GM12878 (cell line): ENCODE measurements around the gene PPIA. TPM values are rescaled to one million over a fixed set of nuclear protein-coding genes. Genes with fewer than 3 reads are reported as not detected.
"Not testable (repeated sequence)": the region's sequence is repeated elsewhere in the genome, so short reads cannot be mapped to it uniquely, and the experiment has no call there.

Experiments used
- ATAC-seq: fragments of 200-7000 bp; cut with Tn5 transposase; 3 replicates; pipeline ENCODE4 v1.9.1; 2020; ENCODE audit warnings: mild to moderate bottlenecking, moderate library complexity
- BruUV-seq: library from RNA; stranded (reverse); fragments of 400-500 nt; replicated peaks from 2 replicates; lab custom pipeline; 2021; lab: Mats Ljungman, UMichigan
- CTCF ChIA-PET: fragments of 300-600 bp; sonication (Branson Sonifier 250); formaldehyde crosslinking; extraction: SDS; loops from one replicate; lab custom pipeline; 2021; ENCODE audit warnings: inconsistent platforms; lab: Yijun Ruan, JAX
- POLR2A ChIA-PET: fragments of 350-600 bp; formaldehyde crosslinking; extraction: SDS; loops from one replicate; lab custom pipeline; 2021; ENCODE audit warnings: inconsistent platforms; lab: Charles Lee
- RAD21 ChIA-PET: fragments of 300-600 bp; sonication (Branson Sonifier 250); formaldehyde crosslinking; loops from one replicate; lab custom pipeline; 2023; ENCODE audit warnings: antibody characterized with exemption; ENCODE audit not compliant: unreplicated experiment; lab: Charles Lee
- SMC1A ChIA-PET: fragments of 300-600 bp; sonication (Branson Sonifier 250); formaldehyde crosslinking; loops from one replicate; lab custom pipeline; 2023; ENCODE audit not compliant: unreplicated experiment, uncharacterized antibody; lab: Charles Lee
- DNase-seq: peaks from one replicate; pipeline ENCODE4 v3.0.0-alpha.2; 2011; ENCODE audit warnings: low read depth, low spot score
- FAIRE-seq: peaks from 3 replicates; lab custom pipeline; 2011; peaks lifted over from hg19 to GRCh38; lab: Jason Lieb, UNC
- H2AFZ ChIP-seq: 2 replicates; pipeline ENCODE4 v1.6.0; 2011; ENCODE audit warnings: low read depth, low read length, control low read depth; ENCODE audit not compliant: control insufficient read depth
- H3K27ac ChIP-seq: 2 replicates; pipeline ENCODE4 v1.5.1; 2011; ENCODE audit warnings: control low read depth; ENCODE audit not compliant: control insufficient read depth, insufficient read depth
- H3K27me3 ChIP-seq, 2 experiments: replicated peaks in 1 of 2; 2 replicates each; pipeline versions ENCODE4 v1.6.0 to v1.6.1; 2011; ENCODE audit warnings: low read length in 1 of 2; ENCODE audit not compliant: control insufficient read depth in 2 of 2, insufficient read depth in 2 of 2
- H3K36me3 ChIP-seq, 2 experiments: 2 replicates each; pipeline ENCODE4 v1.5.1; 2011; ENCODE audit warnings: low read length in 1 of 2; ENCODE audit not compliant: control insufficient read depth in 2 of 2, insufficient read depth in 2 of 2
- H3K4me1 ChIP-seq: 2 replicates; pipeline ENCODE4 v1.6.1; 2011; ENCODE audit warnings: mild to moderate bottlenecking, low read length, moderate library complexity, mixed read lengths; ENCODE audit not compliant: control insufficient read depth, insufficient read depth
- H3K4me2 ChIP-seq: 2 replicates; pipeline ENCODE4 v1.6.0; 2011; ENCODE audit warnings: control low read depth; ENCODE audit not compliant: control insufficient read depth, insufficient read depth
- H3K4me3 ChIP-seq: fragments of 200-600 bp; sonication (generic); 2 replicates; pipeline ENCODE4 v1.5.1; 2016
- H3K79me2 ChIP-seq: 2 replicates; pipeline ENCODE4 v1.6.0; 2011; ENCODE audit warnings: low read length; ENCODE audit not compliant: control insufficient read depth, insufficient read depth
- H3K9ac ChIP-seq: 2 replicates; pipeline ENCODE4 v1.8.0; 2011; ENCODE audit warnings: low read length, control low read depth, mixed read lengths; ENCODE audit not compliant: control insufficient read depth, insufficient read depth
- H3K9me3 ChIP-seq: replicated peaks from 3 replicates; pipeline ENCODE4 v1.5.1; 2011; ENCODE audit warnings: mild to moderate bottlenecking, low read length; ENCODE audit not compliant: control insufficient read depth, insufficient read depth
- H4K20me1 ChIP-seq: 2 replicates; pipeline ENCODE4 v1.6.0; 2011; ENCODE audit not compliant: control insufficient read depth, insufficient read depth
- BCL3 ChIP-seq: IDR thresholded peaks from 2 replicates; pipeline ENCODE4 v1.6.1; 2011; ENCODE audit warnings: borderline replicate concordance, low read depth, mild to moderate bottlenecking, moderate library complexity, low read length; ENCODE audit not compliant: insufficient read depth, poor library complexity, severe bottlenecking
- E2F8 ChIP-seq: fragments of 450-650 bp; IDR thresholded peaks from 2 replicates; pipeline ENCODE4 v1.6.1; 2018; ENCODE audit warnings: mild to moderate bottlenecking, low read depth, moderate library complexity; ENCODE audit not compliant: partially characterized antibody
- RAD21 ChIP-seq: IDR thresholded peaks from 2 replicates; pipeline ENCODE4 v1.6.1; 2011; ENCODE audit warnings: mild to moderate bottlenecking, low read depth, low read length, moderate library complexity; ENCODE audit not compliant: insufficient read depth
- WGBS: methylation state at CpG from one replicate; pipeline ENCODE4 v1.1.6; 2016; ENCODE audit warnings: low lambda C conversion rate; ENCODE audit not compliant: insufficient replicate concordance, insufficient coverage; ENCODE audit errors: missing lambda C conversion rate; 5-methylcytosine and 5-hydroxymethylcytosine counted together
- in situ Hi-C: fragments of 300-500 bp; cut with MboI; formaldehyde crosslinking; loops from 9 replicates; pipeline ENCODE4 v1.14.3; 2018; ENCODE audit warnings: mixed read lengths
- intact Hi-C: fragments of 100-400 bp; cut with micrococcal nuclease; formaldehyde crosslinking; loops from one replicate; pipeline ENCODE4 v1.14.2; 2022; ENCODE audit not compliant: unreplicated experiment
- polyA plus RNA-seq, 11 experiments: library from polyadenylated mRNA; depleted of rRNA in 4 of 11; unstranded in 6 of 11; stranded (reverse) in 5 of 11; fragments of >200 nt; fragmentation: Nextera tagmentation in 4 of 11; fragmentation: Illumina TruSeq in 1 of 11; extraction: Ambion mirVana in 4 of 11; extraction: Trizol in 1 of 11; gene quantifications; 1 replicate in 1 of 11; 2 replicates in 10 of 11; pipeline versions ENCODE4 v1.2.1 to v1.2.3, GENCODE V29; 2011 to 2016; ENCODE audit warnings: inconsistent platforms in 2 of 11, missing spikeins in 2 of 11, low read depth in 1 of 11
- total RNA-seq, 4 experiments: library from RNA; depleted of rRNA in 3 of 4; stranded (reverse); fragments of >200 nt in 3 of 4; fragmentation: Illumina TruSeq in 1 of 4; extraction: Trizol in 1 of 4; gene quantifications; 2 replicates each; pipeline versions ENCODE4 v1.2.1 to v1.2.3, GENCODE V29; 2013 to 2021

The PPIA gene
- total and polyA plus RNA-seq, 10 of the 15 experiments (the other 5 are each of a cell fraction or from before 2014, with no cell fraction given), result 2,712 to 7,982 (median 5,027) TPM

GRCh38 chr7:44772440-44772839 lies 24.0 kb upstream of the PPIA start (continued):
- TF ChIP-seq E2F8, result no peak

- intact Hi-C loops (no loop called here), in situ Hi-C loops (no loop called here)
- Histone ChIP-seq H3K9me3 (no peaks in the 10 kb centered on the region; the same call in 2 of the 3 replicates), H3K27ac (no peak overlapping the region), H4K20me1 (no peaks in the 10 kb centered on the region), H2AFZ (no peak overlapping the region), H3K4me1 (peaks cover 27% of the 10 kb centered on the region), H3K79me2 (no peaks in the 10 kb centered on the region), H3K27me3 (no peaks in the 10 kb centered on the region), H3K9ac (no peak overlapping the region), H3K4me2 (no peak overlapping the region), H3K36me3 (peaks cover 1 to 2% of the 10 kb centered on the region in 2 experiments; a peak in 3 of 4 replicates), H3K4me3 (no peak overlapping the region)
- ChIA-PET CTCF (interaction anchor here (1.4 to 1.7 kb wide), 2 partner anchors 64 to 74 kb away, joined by 5 to 6 read pairs; no protein-coding TSS in a partner anchor), SMC1A (interaction anchor here (0.6 to 1.6 kb wide), 3 partner anchors 9 to 59 kb away, joined by 3 to 4 read pairs (median 3); no protein-coding TSS in a partner anchor), RAD21 (no interaction called here), POLR2A (interaction anchor here (1.1 to 1.4 kb wide), 3 partner anchors 23 to 166 kb away, joined by 3 to 4 read pairs (median 3); partner anchors contain the start of genes H2AZ2 and OGDH)
- DNase-seq (no peak), ATAC-seq (no peak), FAIRE-seq (no peak)
- WGBS, result 22% methylated on average over 9 of the region's 10 CpGs
- TF ChIP-seq BCL3, result no peak
- TF ChIP-seq RAD21, result 0 out of 2 replicates have a peak, but pooled peaks have one; percentile 20
- no TSS peak for BruUV-seq
These were observed 23.6 kb upstream of the PPIA start for GRCh38 chr7:44772867-44773266.

GRCh38 chr7:44774486-44774885 lies 22.0 kb upstream of the PPIA start:
- H2AFZ ChIP-seq, H3K4me3 ChIP-seq, H3K27me3 ChIP-seq, in situ Hi-C loops, H3K9ac ChIP-seq, BruUV-seq, intact Hi-C loops, DNase-seq, H3K9me3 ChIP-seq, FAIRE-seq, H3K79me2 ChIP-seq, H4K20me1 ChIP-seq, H3K4me2 ChIP-seq, H3K36me3 ChIP-seq, H3K27ac ChIP-seq, ATAC-seq: not testable (repeated sequence)
- SMC1A ChIA-PET, result interaction anchor here (0.9 to 1.5 kb wide), 3 partner anchors 17 to 146 kb away, joined by 3 to 4 read pairs (median 4); no protein-coding TSS in a partner anchor
- RAD21 ChIA-PET, result interaction anchor here (1.6 kb wide), 1 partner anchor 141 kb away, joined by 3 read pairs; no protein-coding TSS in a partner anchor
- 57% methylated on average over 3 of the region's 3 CpGs for WGBS
- peaks cover 11% of the 10 kb centered on the region for H3K4me1 ChIP-seq
- POLR2A ChIA-PET, result interaction anchor here (0.7 to 1.1 kb wide), 2 partner anchors 12 to 23 kb away, joined by 3 to 6 read pairs; no protein-coding TSS in a partner anchor
- CTCF ChIA-PET, result interaction anchor here (0.6 to 1.7 kb wide), 4 partner anchors 24 to 85 kb away, joined by 4 to 6 read pairs (median 4); no protein-coding TSS in a partner anchor
